GM23248 (cell line): ENCODE measurements around the gene RNF215.

Experiments
- EZH2 ChIP-seq: fragments of 200-600 bp; sonication (generic); IDR thresholded peaks from 2 replicates; pipeline ENCODE4 v1.6.1; 2018; ENCODE audit warnings: antibody characterized with exemption, mild to moderate bottlenecking; ENCODE audit not compliant: insufficient read depth, poor library complexity, severe bottlenecking
- EZH2phosphoT487 ChIP-seq: fragments of 200-600 bp; sonication (generic); IDR thresholded peaks from 2 replicates; pipeline ENCODE4 v1.6.1; 2018; ENCODE audit warnings: antibody characterized with exemption, moderate library complexity, mild to moderate bottlenecking, low read depth; ENCODE audit not compliant: insufficient read depth

GRCh38 chr22:30399718-30400117 is 12.5 kb upstream of the RNF215 start:
- TF ChIP-seq EZH2 = no peak
- TF ChIP-seq EZH2phosphoT487 = no peak
